Stimulated activated CD4-positive, alpha-beta T cell treated with anti-CD3 and anti-CD28 coated beads, TNF-alpha, amount 100 ng/mL, for 48 hours (primary cell): Measurements from ENCODE around the gene MTMR12.

Source experiments
- DNase-seq, 3 donors: peaks; one replicate each; pipeline ENCODE4 v3.0.0-alpha.2; 2020; ENCODE audit warnings: low read depth in 3 of 3

The MTMR12 gene

DNA sequence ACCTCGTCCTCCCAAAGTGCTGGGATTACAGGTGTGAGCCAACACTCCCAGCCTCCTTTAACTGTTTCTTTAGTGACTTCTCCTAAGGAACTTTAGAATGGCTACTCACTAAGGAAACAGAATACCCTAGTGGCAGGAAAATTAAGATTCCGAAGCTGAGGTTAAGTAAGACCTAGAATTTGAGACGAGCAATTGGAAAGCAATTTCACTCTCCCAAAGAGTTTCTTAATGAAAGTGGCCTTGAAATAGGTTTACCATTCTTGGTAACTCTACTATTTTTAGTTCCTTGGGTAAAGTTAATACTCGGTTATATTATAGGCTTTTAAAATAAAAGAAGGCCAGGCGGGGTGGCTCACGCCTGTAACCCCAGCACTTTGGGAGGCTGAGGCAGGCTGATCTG lies 115.7 kb downstream of the MTMR12 start:
- no peak for DNase-seq

DNA sequence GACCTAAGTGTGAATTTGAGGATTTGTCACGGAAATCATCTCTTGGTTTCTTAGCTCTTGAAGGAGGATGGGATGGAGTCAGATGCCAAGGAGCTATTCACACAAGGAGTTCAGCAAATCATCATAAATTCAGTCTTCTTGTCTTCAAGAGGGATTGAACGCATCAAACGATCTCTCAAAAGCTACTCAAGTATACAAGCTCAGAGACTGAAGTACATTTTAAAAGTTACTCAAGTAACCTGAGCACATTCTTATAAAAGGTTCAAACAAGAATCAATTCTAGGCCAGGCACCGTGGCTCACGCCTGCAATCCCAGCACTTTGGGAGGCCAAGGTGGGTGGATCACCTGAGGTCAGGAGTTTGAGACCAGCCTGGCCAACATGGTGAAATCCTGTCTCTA lies 117.5 kb downstream of the MTMR12 start:
- DNase-seq, result no peak

DNA sequence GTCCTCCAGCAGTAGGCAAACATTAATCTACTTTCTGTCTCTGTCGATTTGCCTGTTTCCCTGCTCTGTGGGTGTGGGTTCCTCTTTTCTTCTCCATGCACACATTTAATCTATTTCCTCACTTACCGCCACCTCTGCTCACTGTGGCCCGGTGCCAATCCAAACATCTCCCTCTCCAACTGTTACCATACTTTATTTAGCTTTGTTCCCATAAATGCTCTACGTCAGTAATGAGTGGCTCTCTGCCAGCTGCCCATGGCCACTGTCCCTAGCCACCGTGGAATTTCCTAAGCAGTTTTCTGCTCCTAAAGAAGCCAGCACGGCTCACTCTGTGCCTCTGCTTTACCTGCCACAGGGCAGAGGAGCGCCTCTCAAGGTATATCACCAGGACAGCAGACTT lies 119.1 kb downstream of the MTMR12 start:
- no peak for DNase-seq

DNA sequence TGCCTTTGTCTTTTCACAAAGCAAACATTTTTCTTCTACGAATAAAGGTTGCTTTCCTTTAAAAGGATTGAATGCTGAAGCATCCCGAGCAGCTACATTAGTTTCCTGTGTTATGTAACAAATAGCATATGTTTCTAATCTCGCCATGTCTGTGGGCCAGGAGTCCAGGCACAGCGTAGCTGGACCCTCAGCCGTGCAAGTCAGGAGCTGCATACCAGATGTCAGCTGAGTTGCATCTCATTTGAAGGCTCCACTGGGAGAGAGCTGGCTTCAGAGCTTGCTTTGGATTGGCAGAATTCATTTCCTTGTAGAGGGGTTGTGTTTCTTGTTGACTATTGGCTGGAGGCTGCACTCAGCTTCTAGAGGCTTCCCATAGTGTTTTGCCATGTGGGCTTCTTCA lies 122.6 kb downstream of the MTMR12 start:
- no peak for DNase-seq

DNA sequence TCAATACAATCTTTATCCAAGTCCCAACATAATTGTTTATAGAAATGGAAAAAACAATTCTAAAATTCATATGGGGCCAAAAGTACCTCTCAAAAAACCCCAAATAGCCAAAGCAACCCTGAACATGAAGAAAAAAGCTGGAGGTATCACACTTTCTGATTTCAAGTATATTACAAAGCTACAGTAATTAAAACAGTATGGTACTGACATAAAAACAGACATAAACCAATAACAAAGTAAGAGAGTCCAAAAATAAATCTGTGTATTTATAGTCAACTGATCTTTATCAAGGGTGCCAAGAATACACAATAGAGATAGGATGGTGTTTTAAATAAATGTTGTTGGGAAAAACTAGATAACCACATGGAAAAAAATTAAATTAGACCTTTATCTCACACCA lies 125.1 kb downstream of the MTMR12 start:
- no peak for DNase-seq

DNA sequence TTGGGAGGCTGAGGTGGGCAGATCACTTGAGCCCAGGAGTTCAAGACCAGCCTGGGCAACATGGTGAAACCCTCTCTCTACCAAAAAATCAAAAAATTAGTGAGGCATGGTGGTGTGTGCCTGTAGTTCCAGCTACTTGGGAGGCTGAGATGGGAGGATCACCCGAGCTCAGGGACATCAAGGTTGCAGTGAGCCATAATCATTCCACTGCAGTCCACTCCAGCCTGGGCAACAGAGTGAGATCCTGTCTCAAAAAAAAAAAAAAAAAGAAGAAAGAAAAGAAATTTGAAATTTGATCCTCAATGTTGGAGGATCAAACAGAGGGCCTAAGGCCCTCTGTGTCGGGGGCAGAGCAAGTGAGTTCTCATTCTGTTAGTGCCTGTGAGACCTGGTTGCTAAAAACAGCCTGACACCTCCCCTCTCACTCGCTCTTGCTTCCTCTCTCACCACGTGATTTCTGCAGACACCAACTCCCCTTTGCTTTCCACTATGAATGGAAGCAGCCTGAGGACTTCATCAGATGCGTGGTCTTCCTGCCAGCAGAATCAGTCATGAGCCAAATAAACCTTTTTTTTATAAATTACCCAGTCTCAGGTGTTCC lies 130.2 kb downstream of the MTMR12 start:
- no peak for DNase-seq
